Hepatic stellate cell (primary cell): ENCODE data around the gene CEMIP.
A peak's percentile ranks its signal among the peaks of the same experiment; 100 is the strongest.

Source experiments
- DNase-seq: peaks from one replicate; pipeline ENCODE4 v3.0.0; 2011; ENCODE audit warnings: low spot score

CEMIP gene

DNA sequence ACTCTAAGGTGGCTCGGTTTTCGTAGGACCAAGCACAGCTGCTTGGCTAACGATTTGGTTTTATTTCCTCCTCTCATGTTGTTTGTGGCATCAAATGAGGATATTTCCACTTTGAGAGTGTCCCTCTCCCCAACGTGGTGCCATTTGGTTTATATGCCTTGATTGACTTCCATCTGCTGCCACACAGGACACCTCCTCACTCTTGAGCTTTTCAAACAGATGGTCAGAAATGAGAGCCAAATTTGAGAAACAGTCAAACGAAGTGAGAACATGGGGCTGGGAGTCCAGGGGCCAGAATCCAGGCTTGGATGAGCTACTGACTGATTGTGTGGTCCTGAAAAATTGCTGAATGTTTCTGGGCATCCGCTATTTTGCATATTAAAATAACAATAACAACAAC, 43.5 kb downstream of the CEMIP start:
- DNase-seq, result no peak

DNA sequence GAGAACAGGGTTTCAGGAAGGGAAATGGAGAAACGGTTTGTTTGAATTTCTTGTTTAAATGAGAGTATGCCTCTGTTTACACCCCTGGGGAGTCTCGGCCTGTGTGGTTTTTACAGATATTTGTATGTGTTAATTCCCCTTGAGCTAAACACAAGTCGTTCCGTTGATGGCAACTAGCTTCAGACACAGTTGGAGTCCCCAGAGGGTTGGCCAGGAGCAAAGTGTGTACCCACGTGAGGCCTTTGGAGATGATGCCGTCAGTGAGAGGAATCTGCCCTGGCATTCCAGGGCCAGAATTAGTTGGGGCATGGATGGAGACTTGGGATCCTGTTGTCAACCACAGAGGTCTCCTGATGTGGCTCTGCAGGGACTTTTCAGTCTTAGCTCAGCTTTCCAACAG, 44.0 kb downstream of the CEMIP start:
- DNase-seq, result no peak

DNA sequence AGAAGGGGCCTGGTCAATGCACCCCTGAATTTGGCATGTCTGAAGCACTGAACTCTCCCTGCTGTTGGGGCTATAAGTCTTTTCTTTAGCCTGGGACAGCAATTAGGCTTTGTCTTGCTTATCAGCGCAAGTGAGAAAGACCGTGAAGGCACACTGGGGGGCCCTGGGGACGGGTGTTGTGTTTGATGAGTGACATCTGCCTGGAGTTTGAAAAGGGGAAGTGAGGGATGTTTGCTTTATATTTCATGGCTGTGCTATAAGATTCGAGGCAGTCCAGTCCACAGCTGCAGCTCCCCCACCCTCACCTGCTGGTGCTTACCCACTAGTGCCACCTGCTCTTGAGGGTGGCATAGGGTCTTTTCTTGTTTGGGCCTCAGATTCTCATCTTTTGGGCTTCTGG, 44.8 kb downstream of the CEMIP start:
- DNase-seq, result no peak

DNA sequence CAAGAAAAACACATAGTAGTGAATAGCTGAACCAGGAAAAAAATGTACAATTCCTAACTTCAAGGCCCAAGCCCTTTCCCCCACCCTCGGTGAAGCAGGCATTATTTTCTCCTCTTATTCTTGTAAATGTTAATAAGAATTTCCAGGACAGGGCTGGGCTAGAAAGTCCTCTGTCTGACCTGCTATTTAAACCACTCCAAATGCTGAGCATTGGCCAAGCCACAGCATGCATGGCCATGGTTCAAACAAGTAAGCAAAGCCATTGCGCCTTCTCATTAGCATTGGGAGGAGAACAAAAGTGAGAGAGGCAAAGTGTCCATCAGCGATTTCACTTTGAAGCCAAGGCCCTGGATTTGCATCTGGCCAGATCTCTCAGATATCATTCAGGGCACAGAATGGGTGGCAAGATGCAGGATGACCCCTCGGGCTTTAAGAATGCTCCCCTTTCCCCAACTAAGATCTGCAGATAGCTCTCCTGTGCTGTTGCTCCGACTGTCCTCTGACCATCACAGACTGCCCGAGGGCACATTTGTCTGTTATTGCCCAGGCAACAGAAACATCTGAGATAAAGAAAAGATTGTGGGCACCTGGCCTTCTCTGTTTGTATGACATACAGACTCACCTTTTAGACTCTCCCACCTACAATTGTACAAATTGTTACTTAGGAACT, 46.3 kb downstream of the CEMIP start:
- no peak for DNase-seq

DNA sequence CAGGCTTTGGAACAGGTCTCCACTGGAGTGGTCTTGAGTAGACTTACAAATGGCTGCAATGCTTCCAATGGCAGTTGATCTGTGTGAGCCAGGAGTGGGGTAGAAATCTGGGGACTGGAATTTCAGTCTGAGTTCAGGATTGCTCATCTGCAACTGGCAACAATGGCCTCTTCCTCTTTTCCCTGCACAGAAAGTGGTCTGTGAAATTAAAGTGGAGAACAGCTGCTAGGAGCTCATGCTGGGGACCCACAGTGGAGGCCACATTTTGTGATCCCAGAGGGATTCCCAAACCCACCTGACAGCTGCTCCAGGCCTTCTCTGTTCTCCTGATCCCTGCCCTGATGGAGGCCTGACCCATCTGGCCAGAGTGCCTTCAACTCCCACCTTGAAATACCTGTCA, 49.6 kb downstream of the CEMIP start:
- DNase-seq, result no peak

DNA sequence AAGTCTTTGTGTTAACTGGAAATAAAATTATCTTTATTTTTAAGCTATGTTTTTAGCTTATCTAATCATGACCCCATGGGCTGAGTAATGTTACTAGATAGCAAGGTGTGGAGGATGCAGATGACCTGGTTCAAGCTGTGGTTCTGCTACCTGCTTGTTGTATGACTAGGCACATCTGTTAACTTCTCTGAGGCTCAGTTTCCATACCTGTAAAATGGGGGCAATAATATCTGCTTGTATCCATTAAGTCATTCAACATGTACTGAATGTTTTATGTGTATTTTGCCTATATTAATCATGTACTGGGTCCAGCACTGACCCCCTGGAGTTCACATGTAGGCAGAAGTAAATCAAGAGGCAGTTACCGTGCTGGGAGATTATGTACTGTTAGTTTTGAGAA, 51.5 kb downstream of the CEMIP start:
- no peak for DNase-seq

DNA sequence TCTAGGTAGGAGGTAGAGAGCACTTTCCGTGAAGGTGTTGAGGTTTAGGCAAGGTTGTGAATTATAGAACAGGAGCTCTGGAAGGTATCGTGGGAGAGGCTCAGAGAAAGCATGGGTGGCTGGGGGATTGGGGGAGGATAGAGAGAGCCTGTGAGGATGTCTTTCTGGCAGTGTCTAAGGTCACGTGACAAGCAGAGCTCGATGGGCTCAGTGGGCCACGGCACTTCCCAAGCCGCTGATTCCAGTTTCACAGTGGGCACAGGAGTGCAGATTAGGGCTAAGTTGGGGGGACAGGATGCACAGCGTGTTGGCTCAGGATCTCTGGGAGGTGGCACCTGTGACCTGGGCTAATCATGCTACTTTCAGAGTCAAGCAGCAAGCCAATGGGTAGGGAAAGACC, 52.0 kb downstream of the CEMIP start:
- no peak for DNase-seq

DNA sequence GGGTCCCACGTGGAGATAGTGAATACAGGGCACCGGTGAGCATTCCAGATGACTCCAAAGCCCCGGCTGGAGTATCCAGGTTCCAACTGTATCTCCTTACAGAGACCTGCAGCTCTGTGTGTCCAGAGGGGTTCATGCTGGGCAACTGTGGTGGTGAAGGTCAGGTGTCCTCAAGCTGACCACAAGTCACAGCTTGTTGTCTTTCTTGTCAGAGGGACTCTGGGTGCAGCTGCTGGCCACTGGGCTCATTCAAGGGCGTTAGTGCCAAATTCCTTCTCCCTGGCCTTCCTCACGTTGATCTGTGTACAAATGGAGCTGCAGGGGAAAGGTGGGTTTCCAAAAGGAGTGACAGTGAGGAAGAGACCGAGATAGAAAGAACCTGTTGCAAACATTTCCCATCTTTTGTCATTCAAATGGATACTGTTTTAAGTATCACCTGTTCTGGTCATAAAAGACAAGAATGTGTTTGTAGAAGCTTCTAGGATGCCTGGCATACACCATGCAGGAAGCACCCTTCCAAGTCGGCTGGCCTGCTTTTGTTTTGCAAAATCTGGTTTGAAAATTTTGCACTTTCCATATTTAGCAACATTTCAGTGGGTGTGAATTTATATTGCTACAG, 52.5 kb downstream of the CEMIP start:
- DNase-seq, result no peak

DNA sequence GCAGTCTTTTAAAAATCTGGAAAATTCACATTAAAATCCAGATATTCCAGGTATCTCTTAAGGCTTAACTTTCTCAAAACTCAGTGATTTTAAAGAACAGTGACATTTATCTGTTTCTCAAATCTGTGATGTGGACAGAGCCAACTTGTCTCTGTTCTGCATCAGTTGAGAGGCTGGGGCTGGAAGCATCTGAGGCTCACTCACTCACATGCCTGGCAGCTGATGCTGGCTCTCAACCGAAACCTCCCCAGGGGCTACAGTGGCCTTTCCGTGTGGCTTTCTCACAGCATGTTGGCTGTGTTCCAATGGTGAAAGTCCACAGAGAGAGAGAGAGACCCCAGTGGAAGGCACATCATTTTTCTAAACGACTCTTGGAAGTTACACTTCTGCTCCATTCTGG, 53.5 kb downstream of the CEMIP start:
- DNase-seq, result no peak

DNA sequence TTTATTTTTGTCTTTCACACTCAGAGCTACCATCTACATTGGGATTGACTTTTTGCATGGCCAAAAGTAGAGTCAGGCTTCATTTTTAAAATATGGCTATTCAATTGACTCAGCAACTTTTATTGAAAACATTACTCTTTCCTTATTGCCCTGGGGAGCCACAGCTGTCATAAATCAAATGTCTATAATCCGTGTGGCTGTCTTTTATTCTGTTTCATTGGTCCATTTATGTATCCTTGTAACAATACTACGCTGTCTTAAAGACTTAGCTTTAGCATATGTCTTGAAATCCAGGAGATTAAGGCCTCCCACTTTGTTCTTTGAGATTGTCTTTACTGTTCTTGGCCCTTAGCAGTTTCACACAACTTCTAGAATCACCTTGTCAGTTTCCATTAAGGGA, 55.2 kb downstream of the CEMIP start:
- DNase-seq, result no peak

DNA sequence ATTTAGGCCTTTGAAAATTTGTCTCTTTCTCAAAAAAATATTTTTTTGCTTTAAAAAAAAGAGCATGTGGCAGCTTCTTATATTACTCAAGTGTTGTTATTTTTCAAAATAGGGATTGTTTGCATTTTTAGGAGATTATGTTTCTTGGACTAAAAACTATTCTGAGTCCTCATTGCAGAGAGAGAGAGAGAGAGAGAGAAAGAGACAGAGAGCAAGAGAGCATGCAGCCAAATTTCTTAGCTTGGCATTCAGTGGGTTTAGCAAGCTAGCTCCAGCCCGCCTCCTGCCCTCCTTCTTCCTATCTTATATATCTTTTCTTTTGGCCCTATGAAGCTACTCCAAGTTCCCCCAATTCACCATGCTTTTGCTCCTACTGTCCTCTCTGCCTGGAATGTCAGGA, 55.7 kb downstream of the CEMIP start:
- DNase-seq, result no peak

DNA sequence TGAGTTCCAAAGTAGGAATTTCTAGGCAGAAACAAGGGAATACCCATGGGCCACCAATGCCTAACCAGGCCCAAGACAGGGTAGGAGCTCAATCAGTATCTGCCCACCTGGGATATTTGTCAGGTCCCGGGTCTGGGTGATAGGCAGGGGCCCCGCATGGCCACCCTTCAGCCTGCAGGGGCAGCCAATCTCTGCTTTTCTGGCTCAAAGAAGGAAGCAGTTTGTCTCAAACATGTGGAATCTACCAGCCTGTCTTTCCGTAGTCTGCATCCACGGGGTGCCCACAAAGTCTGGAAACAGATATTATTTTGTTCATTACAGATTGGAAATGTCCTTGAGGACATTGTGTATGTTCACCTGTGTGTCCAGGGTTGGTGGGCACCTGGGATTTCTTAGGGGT, 56.2 kb downstream of the CEMIP start:
- peak; percentile 38 for DNase-seq

DNA sequence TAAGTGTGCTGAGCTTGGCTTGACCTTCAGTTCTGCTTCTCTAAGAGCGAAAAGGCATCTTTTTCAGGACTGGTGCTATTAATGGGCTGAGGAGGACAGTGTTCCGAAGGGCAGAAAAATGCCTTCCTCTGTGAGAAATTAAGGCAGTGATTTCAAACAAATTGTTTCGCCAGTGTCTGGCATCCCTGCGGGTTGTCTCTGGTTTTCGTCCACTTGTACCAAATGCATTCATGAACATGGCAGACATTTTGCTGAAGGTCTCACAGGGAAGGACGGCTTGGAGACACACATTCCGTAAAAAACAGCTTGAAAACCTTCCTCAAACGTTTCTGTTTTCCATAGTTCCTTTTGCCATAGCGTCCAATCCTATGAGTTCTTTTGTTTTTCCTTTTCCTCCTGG, 57.1 kb downstream of the CEMIP start:
- DNase-seq, result no peak

DNA sequence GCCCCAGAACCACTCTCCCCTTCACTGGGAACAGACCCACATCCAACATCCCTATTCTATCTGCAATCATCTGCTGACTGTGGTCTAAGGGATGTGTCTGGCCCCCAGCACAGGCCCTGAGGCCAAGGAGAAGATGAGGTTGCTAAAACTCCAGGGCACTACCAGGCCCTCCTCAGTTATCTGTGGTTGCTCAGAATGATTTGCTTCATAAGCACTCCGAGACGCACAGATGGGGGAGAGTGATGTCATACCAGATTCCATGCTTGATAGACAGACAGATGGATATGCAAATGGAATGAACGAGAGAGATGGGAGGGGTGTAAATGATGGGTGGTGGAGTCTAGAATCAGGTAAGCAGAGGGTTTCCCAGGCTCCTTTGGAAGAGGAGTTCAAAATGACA, 57.8 kb downstream of the CEMIP start:
- DNase-seq, result no peak

DNA sequence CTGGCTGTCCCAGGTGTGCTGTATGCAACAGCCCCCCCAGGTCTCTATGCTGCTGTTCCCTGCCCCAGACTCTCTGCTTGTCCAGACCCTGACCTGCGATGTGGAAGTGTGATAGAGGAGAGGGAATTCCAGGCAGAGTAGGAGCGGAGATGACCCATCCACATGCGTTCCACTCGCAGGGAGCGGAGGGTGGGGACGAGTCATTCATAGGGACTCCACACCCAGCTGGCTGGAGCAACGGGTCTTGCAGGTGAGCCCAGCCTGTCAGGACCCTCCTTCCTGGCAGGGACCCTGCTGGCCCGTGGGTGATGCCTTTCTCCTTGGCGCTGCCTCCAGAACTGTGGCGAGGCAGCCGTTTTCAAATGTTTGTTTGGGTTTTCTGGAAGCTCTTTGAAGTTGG, 58.8 kb downstream of the CEMIP start:
- no peak for DNase-seq

DNA sequence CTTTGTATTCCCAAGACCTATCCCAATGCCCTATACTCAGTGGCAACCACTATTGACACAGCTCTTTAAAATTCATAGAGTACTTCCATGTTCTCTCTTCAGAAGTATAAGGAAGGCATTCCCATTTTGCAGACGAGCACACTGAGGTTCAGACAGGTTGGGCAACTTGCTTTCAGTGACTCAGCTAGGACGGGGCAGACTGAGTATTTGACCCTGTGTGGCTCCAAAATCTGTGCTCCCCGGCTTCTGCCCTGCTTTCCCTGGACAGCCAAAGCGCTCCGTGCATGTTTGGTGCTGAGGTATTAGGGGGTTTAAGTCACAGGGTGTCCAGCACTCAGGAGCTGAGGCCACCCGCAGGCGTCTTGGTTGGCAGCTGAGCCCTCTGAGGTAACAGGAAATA, 59.5 kb downstream of the CEMIP start:
- DNase-seq, result no peak

DNA sequence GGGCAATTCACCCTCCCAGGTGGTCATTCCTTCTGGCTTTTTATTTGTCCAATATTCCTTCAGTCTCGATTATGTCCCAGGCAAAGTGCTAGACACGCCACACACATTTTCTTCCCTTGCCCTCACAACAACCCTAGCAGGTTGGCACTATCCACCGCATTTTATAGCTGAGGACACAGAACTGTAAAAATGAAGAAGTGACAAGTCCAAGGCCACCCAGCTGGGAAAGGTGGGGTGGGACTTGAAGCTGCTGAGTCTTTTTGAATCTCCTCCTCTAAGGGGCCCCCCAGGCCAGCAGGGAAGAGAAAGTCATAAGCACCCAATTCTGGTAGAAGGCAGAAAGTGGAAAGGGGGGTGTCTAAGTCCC, 60.6 kb downstream of the CEMIP start:
- DNase-seq, result no peak

DNA sequence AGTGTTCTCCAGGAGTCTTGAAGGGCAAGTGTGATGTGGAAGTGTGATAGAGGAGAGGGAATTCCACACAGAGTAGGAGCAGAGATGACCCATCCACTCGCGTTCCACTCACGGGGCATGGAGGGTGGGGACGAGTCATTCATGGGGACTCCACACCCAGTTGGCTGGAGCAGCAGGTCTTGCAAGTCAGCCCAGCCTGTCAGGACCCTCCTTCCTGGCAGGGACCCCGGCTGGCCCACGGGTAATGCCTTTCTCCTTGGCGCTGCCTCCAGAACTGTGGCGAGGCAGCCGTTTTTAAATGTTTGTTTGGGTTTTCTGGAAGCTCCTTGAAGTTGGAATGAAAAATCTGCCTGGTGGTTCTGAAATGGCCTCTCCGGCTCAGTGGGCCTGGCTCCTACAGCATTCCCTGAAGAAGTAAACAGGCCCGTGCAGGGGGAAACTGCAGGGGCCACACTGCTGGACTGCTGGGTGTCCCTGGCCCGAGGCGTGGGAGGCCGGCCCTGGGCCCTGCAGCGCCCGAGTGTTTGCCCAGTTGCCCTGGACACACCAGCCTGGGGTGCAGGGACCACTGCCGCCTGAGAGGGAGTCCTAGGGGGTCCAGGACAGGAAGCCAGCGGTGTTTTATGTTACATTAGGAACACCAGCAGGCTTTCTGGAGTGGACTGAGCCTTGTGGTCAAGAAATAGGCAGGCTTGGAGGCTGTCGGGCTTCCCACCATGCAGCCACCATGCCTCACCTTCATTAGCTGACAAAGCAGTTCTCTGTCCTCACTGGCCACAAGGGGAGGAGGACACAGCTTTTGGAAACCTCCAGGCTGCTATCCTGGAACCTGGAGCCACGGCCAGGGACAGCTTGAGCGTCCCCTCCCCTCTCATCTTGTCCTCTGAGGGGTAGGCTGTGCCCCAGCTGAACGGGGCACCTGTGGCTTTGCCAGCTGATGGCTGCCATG, 61.3 kb downstream of the CEMIP start:
- no peak for DNase-seq

DNA sequence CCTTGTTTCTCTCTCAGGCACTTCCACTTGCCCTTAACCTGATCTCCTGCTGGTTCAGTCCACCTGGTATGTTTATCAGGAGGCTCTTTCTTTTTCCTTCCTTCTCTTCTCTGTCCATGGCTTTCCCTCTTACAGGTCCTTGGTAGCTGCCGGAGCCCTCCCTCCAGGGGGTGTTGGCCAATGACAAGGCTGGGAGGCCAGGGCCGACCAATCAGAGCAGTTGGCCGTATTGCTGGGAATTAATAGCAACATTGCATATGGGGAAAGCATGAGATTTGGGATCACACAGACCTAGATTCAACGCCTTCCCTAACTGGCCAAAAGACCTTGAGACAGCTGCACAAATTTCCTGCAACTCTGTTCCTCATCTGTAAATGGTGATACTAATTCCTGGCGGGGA, 62.4 kb downstream of the CEMIP start:
- no peak for DNase-seq

DNA sequence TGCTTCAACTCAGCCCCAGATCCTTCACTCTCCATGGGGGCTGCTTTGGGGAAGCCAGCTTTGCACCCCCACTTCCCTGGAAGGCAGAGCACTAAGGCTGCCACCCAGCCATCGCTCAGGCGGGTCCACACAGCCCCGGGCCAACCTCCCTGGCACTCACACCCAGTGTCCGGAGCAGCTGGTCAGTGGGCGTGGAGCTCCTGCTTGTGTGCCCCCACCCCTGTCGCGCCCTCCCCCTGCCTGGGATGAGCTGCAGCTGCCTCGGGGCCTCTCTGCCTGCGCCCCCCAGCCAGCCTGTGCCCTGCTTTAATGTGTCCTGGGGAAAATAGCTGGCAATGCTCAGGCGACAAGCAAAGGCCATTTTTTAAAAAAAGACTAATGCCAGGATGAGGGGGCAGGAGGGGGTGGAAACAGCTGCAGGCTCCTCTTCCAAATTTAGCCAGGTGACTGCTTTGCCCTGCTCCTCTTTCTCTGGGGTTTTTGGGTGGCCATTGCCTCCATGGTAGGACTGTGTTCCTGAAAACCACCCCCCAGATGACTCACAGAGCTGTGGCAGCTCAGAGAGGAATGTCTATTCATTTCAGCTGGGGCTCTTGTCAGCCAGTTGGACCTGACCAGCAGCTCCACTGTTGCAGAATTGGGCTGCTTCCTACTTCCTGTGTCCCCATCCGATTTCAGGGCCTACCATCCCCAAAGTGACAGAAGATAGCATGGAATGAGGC, 65.0 kb downstream of the CEMIP start:
- DNase-seq, result peak; percentile 86

DNA sequence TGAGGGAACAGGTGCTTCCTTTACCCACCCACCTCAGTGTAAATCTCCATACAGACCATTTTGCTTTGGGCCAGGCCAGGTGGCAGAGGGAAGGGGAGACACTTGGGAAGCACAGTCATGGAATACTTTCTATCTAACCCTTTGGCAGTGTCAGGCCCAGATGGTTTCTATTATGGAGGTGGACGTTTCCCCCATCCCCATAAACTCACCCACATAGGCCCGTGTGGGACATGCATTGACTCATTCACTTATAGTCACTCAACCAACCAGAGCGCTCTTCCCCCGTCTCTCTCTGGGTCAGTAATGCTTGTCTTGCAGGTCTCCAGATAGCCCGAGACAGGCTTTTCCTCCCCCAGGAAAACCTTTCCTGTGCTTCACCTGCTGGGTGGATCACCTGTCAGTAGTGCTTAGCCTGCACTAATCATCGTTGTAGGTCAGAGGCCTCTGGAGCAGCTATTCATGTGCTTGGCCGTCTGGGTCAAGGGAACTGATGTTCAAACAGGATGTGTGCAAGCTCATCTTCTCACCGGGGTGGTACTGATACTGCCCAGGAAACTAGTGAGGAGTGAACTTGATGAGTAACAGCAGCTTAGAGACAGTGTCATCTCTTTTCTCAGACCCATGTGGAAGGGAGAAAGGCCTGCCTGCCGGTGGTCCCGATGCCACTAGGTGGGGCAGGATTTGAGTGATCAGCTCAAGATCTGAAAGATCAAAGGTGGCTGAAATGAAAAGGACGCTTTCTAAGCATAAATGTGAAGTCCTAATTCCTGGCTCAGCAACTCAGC, 67.1 kb downstream of the CEMIP start:
- DNase-seq, result no peak

DNA sequence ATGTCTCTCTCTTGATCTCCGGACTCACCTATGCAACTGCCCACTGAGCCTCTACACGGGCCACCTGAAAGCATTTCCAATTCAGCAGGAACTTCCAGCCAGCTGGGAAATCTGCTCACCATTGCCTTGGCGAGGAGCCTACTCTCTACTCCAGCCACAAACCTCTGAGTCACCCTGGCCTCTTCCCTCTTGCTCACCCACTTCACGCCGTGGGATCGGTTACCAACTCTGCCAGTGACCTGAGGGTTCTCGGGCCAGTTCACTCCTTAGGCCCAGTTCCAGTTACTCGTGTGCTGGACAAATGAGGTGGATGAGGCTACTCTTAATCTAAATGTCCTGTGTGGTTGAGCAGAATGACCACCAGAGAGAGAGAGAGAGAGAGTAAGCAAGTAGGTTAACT, 70.1 kb downstream of the CEMIP start:
- peak; percentile 88 for DNase-seq
